BLaER1 treated with 17β-estradiol and CSF1 and Interleukin-3, amounts not matched to agents 10 nM and 100 nM (cell line): ENCODE measurements around the gene ULK2.

ENCODE experiments used
- H3K27ac ChIP-seq, 11 experiments: shearing (Covaris generic); formaldehyde crosslinking; 2 replicates each; pipeline ENCODE4 v1.8.1; 2022
- H3K27me3 ChIP-seq, 11 experiments: shearing (Covaris generic); formaldehyde crosslinking; 2 replicates each; pipeline ENCODE4 v1.8.1; 2022
- H3K36me3 ChIP-seq, 11 experiments: shearing (Covaris generic); formaldehyde crosslinking; 2 replicates each; pipeline ENCODE4 v1.8.1; 2022
- H3K4me1 ChIP-seq, 10 experiments: shearing (Covaris generic); formaldehyde crosslinking; 2 replicates each; pipeline ENCODE4 v1.8.1; 2022
- H3K4me2 ChIP-seq, 11 experiments: shearing (Covaris generic); formaldehyde crosslinking; 2 replicates each; pipeline ENCODE4 v1.8.1; 2022
- H3K4me3 ChIP-seq, 10 experiments: shearing (Covaris generic); formaldehyde crosslinking; 2 replicates each; pipeline ENCODE4 v1.8.1; 2022
- H3K9ac ChIP-seq, 11 experiments: shearing (Covaris generic); formaldehyde crosslinking; 2 replicates each; pipeline ENCODE4 v1.8.1; 2022
- H3K9me3 ChIP-seq, 11 experiments: shearing (Covaris generic); formaldehyde crosslinking; replicated peaks in 1 of 11; 2 replicates each; pipeline ENCODE4 v1.8.1; 2022
- H4K20me1 ChIP-seq, 11 experiments: shearing (Covaris generic); formaldehyde crosslinking; 2 replicates each; pipeline ENCODE4 v1.8.1; 2022
- Cebpa-rat ChIP-seq, 11 experiments: shearing (Covaris generic); IDR thresholded peaks; 2 replicates each; pipeline ENCODE4 v1.8.1; 2022

The ULK2 gene

GRCh38 chr17:19724501-19725420, 143.0 kb downstream of the ULK2 start:
- no peaks in the 10 kb centered on the region for H3K36me3 ChIP-seq
- no peak overlapping the region for H3K27ac ChIP-seq
- H3K9ac ChIP-seq, result no peak overlapping the region
- H3K4me3 ChIP-seq, result no peak overlapping the region
- no peaks in the 10 kb centered on the region for H3K27me3 ChIP-seq
- H3K4me2 ChIP-seq, result no peak overlapping the region
- H3K9me3 ChIP-seq, result no peaks in the 10 kb centered on the region
- no peak for TF ChIP-seq Cebpa-rat (IDR thresholded peaks at IDR 0.05)
- H3K4me1 ChIP-seq, result peaks cover 0 to 15% (median 3%) of the 10 kb centered on the region in 10 experiments; a peak in 6 of 20 replicates
- H4K20me1 ChIP-seq, result no peaks in the 10 kb centered on the region

GRCh38 chr17:19723964-19724363, 143.8 kb downstream of the ULK2 start:
- Histone ChIP-seq H3K27me3 (no peaks in the 10 kb centered on the region), H3K4me3 (no peak overlapping the region), H3K4me1 (peaks cover 0 to 15% (median 3%) of the 10 kb centered on the region in 10 experiments; a peak in 6 of 20 replicates), H3K9me3 (no peaks in the 10 kb centered on the region), H3K27ac (no peak overlapping the region), H3K9ac (no peak overlapping the region), H4K20me1 (no peaks in the 10 kb centered on the region), H3K36me3 (no peaks in the 10 kb centered on the region), H3K4me2 (no peak overlapping the region)
- no peak for TF ChIP-seq Cebpa-rat (IDR thresholded peaks at IDR 0.05)
